Activated T-cell treated with anti-CD3 and anti-CD28 coated beads, Interleukin-2, amount 50 U/mL, for 24 hours (primary cell): ENCODE measurements around the gene PSG6.
"Not testable (repeated sequence)": the region's sequence is repeated elsewhere in the genome, so short reads cannot be mapped to it uniquely, and the experiment has no call there.

Experiments
- DNase-seq: peaks from one replicate; pipeline ENCODE4 v3.0.0-alpha.2; 2020
- H3K27ac Mint-ChIP-seq: 2 replicates; pipeline ENCODE4 v1.8.0; 2020; ENCODE audit warnings: mild to moderate bottlenecking, mixed read lengths
- H3K27me3 Mint-ChIP-seq: 2 replicates; pipeline ENCODE4 v1.8.0; 2020; ENCODE audit warnings: mixed read lengths
- H3K36me3 Mint-ChIP-seq: 2 replicates; pipeline ENCODE4 v1.8.0; 2020; ENCODE audit warnings: low read depth, mixed read lengths
- H3K4me1 Mint-ChIP-seq: 2 replicates; pipeline ENCODE4 v1.8.0; 2020; ENCODE audit warnings: low read depth, mixed read lengths
- H3K4me3 Mint-ChIP-seq: 2 replicates; pipeline ENCODE4 v1.8.0; 2020; ENCODE audit warnings: mild to moderate bottlenecking, moderate library complexity, mixed read lengths
- H3K9me3 Mint-ChIP-seq: 2 replicates; pipeline ENCODE4 v1.8.0; 2020; ENCODE audit warnings: mixed read lengths

PSG6 gene

GRCh38 chr19:42917634-42918033 lies at the start of gene PSG6:
Gene PSG6 (minus strand): TSS chr19:42917894. CDS start chr19:42917792, 102 bp downstream.
- not testable (repeated sequence) for H3K4me3 Mint-ChIP-seq, H3K27ac Mint-ChIP-seq, H3K36me3 Mint-ChIP-seq, H3K9me3 Mint-ChIP-seq, H3K4me1 Mint-ChIP-seq, DNase-seq
- peaks cover 15% of the 10 kb centered on the region for H3K27me3 Mint-ChIP-seq

GRCh38 chr19:42965176-42965575 lies 47.5 kb upstream of the PSG6 start:
- no peak for DNase-seq
- H3K27me3 Mint-ChIP-seq, result peaks cover 24% of the 10 kb centered on the region
- no peaks in the 10 kb centered on the region for H3K4me1 Mint-ChIP-seq

GRCh38 chr19:42961119-42961518 lies 43.4 kb upstream of the PSG6 start:
- Mint-ChIP-seq H3K4me1 (no peaks in the 10 kb centered on the region), H3K27ac (no peak overlapping the region), H3K4me3 (no peak overlapping the region), H3K36me3 (no peaks in the 10 kb centered on the region), H3K27me3 (peaks cover 7% of the 10 kb centered on the region), H3K9me3 (peaks cover 17% of the 10 kb centered on the region)
- no peak for DNase-seq

More at GRCh38 chr19:42965176-42965575, 47.5 kb upstream of the PSG6 start:
- H3K9me3 Mint-ChIP-seq, result peaks cover 3% of the 10 kb centered on the region
- H3K4me3 Mint-ChIP-seq, result no peak overlapping the region
- no peaks in the 10 kb centered on the region for H3K36me3 Mint-ChIP-seq
- no peak overlapping the region for H3K27ac Mint-ChIP-seq

GRCh38 chr19:42952126-42952525 lies 34.4 kb upstream of the PSG6 start:
- H3K27ac Mint-ChIP-seq, H3K4me3 Mint-ChIP-seq, H3K9me3 Mint-ChIP-seq, DNase-seq, H3K36me3 Mint-ChIP-seq, H3K4me1 Mint-ChIP-seq: not testable (repeated sequence)
- peaks cover 22% of the 10 kb centered on the region for H3K27me3 Mint-ChIP-seq

GRCh38 chr19:42951476-42951875 lies 33.8 kb upstream of the PSG6 start:
- H3K9me3 Mint-ChIP-seq, H3K27ac Mint-ChIP-seq, H3K4me1 Mint-ChIP-seq: not testable (repeated sequence)

GRCh38 chr19:42942187-42942789 lies 24.6 kb upstream of the PSG6 start:
- Mint-ChIP-seq H3K27me3 (peaks cover 55% of the 10 kb centered on the region), H3K36me3 (no peaks in the 10 kb centered on the region), H3K27ac (no peak overlapping the region), H3K4me3 (no peak overlapping the region), H3K9me3 (no peaks in the 10 kb centered on the region), H3K4me1 (no peaks in the 10 kb centered on the region)
- no peak for DNase-seq

More at GRCh38 chr19:42951476-42951875, 33.8 kb upstream of the PSG6 start:
- not testable (repeated sequence) for H3K4me3 Mint-ChIP-seq, DNase-seq, H3K36me3 Mint-ChIP-seq
- peaks cover 22% of the 10 kb centered on the region for H3K27me3 Mint-ChIP-seq

- not testable (repeated sequence) for H3K4me3 Mint-ChIP-seq, H3K36me3 Mint-ChIP-seq, DNase-seq, H3K9me3 Mint-ChIP-seq, H3K27ac Mint-ChIP-seq, H3K4me1 Mint-ChIP-seq
- peaks cover 27% of the 10 kb centered on the region for H3K27me3 Mint-ChIP-seq
Measured at GRCh38 chr19:42937107-42937506, 19.4 kb upstream of the PSG6 start, which contains the start of gene PSG7. Gene PSG7 (minus strand): TSS chr19:42937207. CDS start chr19:42937076, 131 bp downstream.

- DNase-seq, H3K36me3 Mint-ChIP-seq, H3K4me3 Mint-ChIP-seq, H3K27ac Mint-ChIP-seq, H3K9me3 Mint-ChIP-seq, H3K4me1 Mint-ChIP-seq: not testable (repeated sequence)
- H3K27me3 Mint-ChIP-seq, result peaks cover 21% of the 10 kb centered on the region
Measured at GRCh38 chr19:42934726-42935125, 17.0 kb upstream of the PSG6 start.

GRCh38 chr19:42934183-42934582 lies 16.5 kb upstream of the PSG6 start:
- H3K27me3 Mint-ChIP-seq, result peaks cover 20% of the 10 kb centered on the region
- not testable (repeated sequence) for H3K36me3 Mint-ChIP-seq, H3K4me1 Mint-ChIP-seq, H3K9me3 Mint-ChIP-seq, DNase-seq, H3K27ac Mint-ChIP-seq, H3K4me3 Mint-ChIP-seq

GRCh38 chr19:42933412-42933811 lies 15.7 kb upstream of the PSG6 start:
- H3K4me1 Mint-ChIP-seq, H3K27ac Mint-ChIP-seq, H3K9me3 Mint-ChIP-seq, H3K4me3 Mint-ChIP-seq, DNase-seq, H3K36me3 Mint-ChIP-seq: not testable (repeated sequence)
- peaks cover 24% of the 10 kb centered on the region for H3K27me3 Mint-ChIP-seq

GRCh38 chr19:42932485-42933101 lies 14.9 kb upstream of the PSG6 start:
- H3K4me1 Mint-ChIP-seq, H3K4me3 Mint-ChIP-seq, H3K36me3 Mint-ChIP-seq, H3K27ac Mint-ChIP-seq, H3K9me3 Mint-ChIP-seq, DNase-seq: not testable (repeated sequence)
- H3K27me3 Mint-ChIP-seq, result peaks cover 16% of the 10 kb centered on the region

GRCh38 chr19:42930214-42930613 lies 12.5 kb upstream of the PSG6 start:
- DNase-seq, result peak; percentile 36
- H3K4me1 Mint-ChIP-seq, H3K27ac Mint-ChIP-seq, H3K9me3 Mint-ChIP-seq, H3K4me3 Mint-ChIP-seq, H3K36me3 Mint-ChIP-seq: not testable (repeated sequence)
- peaks cover 26% of the 10 kb centered on the region for H3K27me3 Mint-ChIP-seq

- Mint-ChIP-seq H3K4me1 (no peaks in the 10 kb centered on the region), H3K36me3 (no peaks in the 10 kb centered on the region)
- DNase-seq, result no peak
Measured at GRCh38 chr19:42928896-42929295, 11.2 kb upstream of the PSG6 start.

GRCh38 chr19:42926781-42927180 lies 9.1 kb upstream of the PSG6 start:
- H3K27me3 Mint-ChIP-seq, result peaks cover 31% of the 10 kb centered on the region
- H3K4me1 Mint-ChIP-seq, result no peaks in the 10 kb centered on the region
- no peak overlapping the region for H3K27ac Mint-ChIP-seq
- no peaks in the 10 kb centered on the region for H3K36me3 Mint-ChIP-seq
- DNase-seq, result no peak
- no peak overlapping the region for H3K4me3 Mint-ChIP-seq
- no peaks in the 10 kb centered on the region for H3K9me3 Mint-ChIP-seq

More at GRCh38 chr19:42928896-42929295, 11.2 kb upstream of the PSG6 start:
- H3K9me3 Mint-ChIP-seq, result no peaks in the 10 kb centered on the region
- no peak overlapping the region for H3K4me3 Mint-ChIP-seq
- peaks cover 26% of the 10 kb centered on the region for H3K27me3 Mint-ChIP-seq
- no peak overlapping the region for H3K27ac Mint-ChIP-seq

- H3K36me3 Mint-ChIP-seq, H3K9me3 Mint-ChIP-seq, H3K4me3 Mint-ChIP-seq, H3K4me1 Mint-ChIP-seq, H3K27ac Mint-ChIP-seq: not testable (repeated sequence)
- H3K27me3 Mint-ChIP-seq, result peaks cover 27% of the 10 kb centered on the region
- peak; percentile 32 for DNase-seq
Measured at GRCh38 chr19:42923106-42923505, 5.4 kb upstream of the PSG6 start.
